Measurements from ENCODE around the gene AGPAT2.

The AGPAT2 gene

GRCh38 chr9:136693490-136694162 is 6.4 kb upstream of the AGPAT2 start:
- H3K4me2 ChIP-seq (ENCODE audit: low read length): no peak overlapping the region

GRCh38 chr9:136693135-136693489 is 5.9 kb upstream of the AGPAT2 start:
- no peak overlapping the region for H3K9ac ChIP-seq (ENCODE audit: low read length)
- H3K9me3 ChIP-seq (ENCODE audit: insufficient read depth, low read length): no peaks in the 10 kb centered on the region
- H3K4me2 ChIP-seq (ENCODE audit: low read length): no peak overlapping the region
- TF ChIP-seq EZH2phosphoT487 (IDR thresholded peaks at IDR 0.05; ENCODE audit: low read depth): no peak
- TF ChIP-seq, protein P1, sequence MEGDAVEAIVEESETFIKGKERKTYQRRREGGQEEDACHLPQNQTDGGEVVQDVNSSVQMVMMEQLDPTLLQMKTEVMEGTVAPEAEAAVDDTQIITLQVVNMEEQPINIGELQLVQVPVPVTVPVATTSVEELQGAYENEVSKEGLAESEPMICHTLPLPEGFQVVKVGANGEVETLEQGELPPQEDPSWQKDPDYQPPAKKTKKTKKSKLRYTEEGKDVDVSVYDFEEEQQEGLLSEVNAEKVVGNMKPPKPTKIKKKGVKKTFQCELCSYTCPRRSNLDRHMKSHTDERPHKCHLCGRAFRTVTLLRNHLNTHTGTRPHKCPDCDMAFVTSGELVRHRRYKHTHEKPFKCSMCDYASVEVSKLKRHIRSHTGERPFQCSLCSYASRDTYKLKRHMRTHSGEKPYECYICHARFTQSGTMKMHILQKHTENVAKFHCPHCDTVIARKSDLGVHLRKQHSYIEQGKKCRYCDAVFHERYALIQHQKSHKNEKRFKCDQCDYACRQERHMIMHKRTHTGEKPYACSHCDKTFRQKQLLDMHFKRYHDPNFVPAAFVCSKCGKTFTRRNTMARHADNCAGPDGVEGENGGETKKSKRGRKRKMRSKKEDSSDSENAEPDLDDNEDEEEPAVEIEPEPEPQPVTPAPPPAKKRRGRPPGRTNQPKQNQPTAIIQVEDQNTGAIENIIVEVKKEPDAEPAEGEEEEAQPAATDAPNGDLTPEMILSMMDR (IDR thresholded peaks at IDR 0.05; ENCODE audit: low read depth, low read length): no peak
- H3K79me2 ChIP-seq (ENCODE audit: low read length): no peaks in the 10 kb centered on the region
- no peak overlapping the region for H3K27ac ChIP-seq (ENCODE audit: low read length)
- no peaks in the 10 kb centered on the region for H4K20me1 ChIP-seq (ENCODE audit: insufficient read depth, low read length)
- H3K27me3 ChIP-seq (ENCODE audit: low read depth, low read length): peaks cover 24% of the 10 kb centered on the region; the same call in 1 of the 2 replicates
- no peaks in the 10 kb centered on the region for H3K36me3 ChIP-seq (replicated peaks; ENCODE audit: low read depth, low read length)
- H3K4me3 ChIP-seq (ENCODE audit: low read length): no peak overlapping the region
- no peak overlapping the region for H2AFZ ChIP-seq (ENCODE audit: low read depth, low read length)
- H3K4me1 ChIP-seq (ENCODE audit: low read length): peaks cover 47% of the 10 kb centered on the region

More at GRCh38 chr9:136693490-136694162, 6.4 kb upstream of the AGPAT2 start:
- Histone ChIP-seq H3K9me3 (ENCODE audit: insufficient read depth, low read length) (no peaks in the 10 kb centered on the region), H3K79me2 (ENCODE audit: low read length) (no peaks in the 10 kb centered on the region), H3K9ac (ENCODE audit: low read length) (no peak overlapping the region), H3K27me3 (ENCODE audit: low read depth, low read length) (peaks cover 28% of the 10 kb centered on the region), H4K20me1 (ENCODE audit: insufficient read depth, low read length) (no peaks in the 10 kb centered on the region), H2AFZ (ENCODE audit: low read depth, low read length) (no peak overlapping the region), H3K4me1 (ENCODE audit: low read length) (peaks cover 47% of the 10 kb centered on the region), H3K36me3 (replicated peaks; ENCODE audit: low read depth, low read length) (no peaks in the 10 kb centered on the region), H3K27ac (ENCODE audit: low read length) (no peak overlapping the region), H3K4me3 (ENCODE audit: low read length) (no peak overlapping the region)
- no peak for TF ChIP-seq EZH2phosphoT487 (IDR thresholded peaks at IDR 0.05; ENCODE audit: low read depth)
- TF ChIP-seq, protein P1 (IDR thresholded peaks at IDR 0.05; ENCODE audit: low read depth, low read length): no peak

DNA sequence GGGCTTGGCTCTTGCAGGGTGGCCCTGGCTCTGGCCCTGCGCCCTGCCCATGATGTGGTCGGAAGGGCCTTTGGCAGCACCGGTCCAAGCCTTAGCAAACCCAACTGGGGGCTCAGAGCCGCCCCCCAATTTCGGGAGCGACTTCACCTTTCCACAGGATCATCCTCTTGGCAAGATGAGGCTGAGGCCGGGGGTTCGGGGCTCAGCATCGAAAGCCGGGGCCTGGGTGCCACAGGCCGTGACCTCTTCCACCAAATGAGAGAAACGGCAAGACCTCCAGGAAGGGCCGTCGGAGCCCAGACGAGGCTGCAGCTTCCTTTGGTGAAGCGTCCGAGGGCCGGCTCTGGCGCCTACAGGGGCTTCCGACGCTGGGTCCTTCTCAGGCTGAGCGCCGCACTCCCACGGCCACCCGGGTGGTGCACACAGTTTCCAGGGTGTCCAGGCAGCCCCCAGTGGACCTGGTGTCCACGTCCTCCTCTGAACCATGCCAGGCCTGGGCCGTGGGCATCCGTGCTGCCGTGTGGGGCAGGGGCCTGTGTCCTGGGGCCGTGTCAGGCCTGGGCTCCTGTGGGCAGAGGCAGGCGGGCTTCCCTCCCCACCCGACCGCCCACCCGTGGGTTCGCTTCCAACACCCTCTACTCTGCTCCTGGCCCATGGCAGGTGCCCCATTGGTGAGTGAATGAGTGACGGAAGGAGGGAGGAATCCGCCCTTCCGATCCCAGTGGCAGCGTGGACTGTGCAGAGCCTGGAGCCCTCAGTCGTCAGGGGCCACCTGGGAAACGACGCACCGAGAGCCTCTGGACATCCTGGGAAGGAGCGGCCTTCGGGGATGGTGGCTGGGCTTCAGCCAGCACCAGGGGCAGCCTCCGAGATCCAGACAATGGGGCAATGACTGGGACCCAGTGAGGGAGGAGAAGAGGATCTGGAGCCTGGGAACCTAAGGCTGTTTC is 5.2 kb upstream of the AGPAT2 start:
- Histone ChIP-seq H3K4me2 (ENCODE audit: low read length) (no peak overlapping the region), H3K27me3 (ENCODE audit: low read depth, low read length) (peaks cover 18% of the 10 kb centered on the region; the same call in 1 of the 2 replicates), H3K27ac (ENCODE audit: low read length) (no peak overlapping the region), H4K20me1 (ENCODE audit: insufficient read depth, low read length) (no peaks in the 10 kb centered on the region), H2AFZ (ENCODE audit: low read depth, low read length) (no peak overlapping the region), H3K9me3 (ENCODE audit: insufficient read depth, low read length) (no peaks in the 10 kb centered on the region), H3K36me3 (replicated peaks; ENCODE audit: low read depth, low read length) (no peaks in the 10 kb centered on the region), H3K79me2 (ENCODE audit: low read length) (no peaks in the 10 kb centered on the region), H3K9ac (ENCODE audit: low read length) (no peak overlapping the region), H3K4me3 (ENCODE audit: low read length) (no peak overlapping the region), H3K4me1 (ENCODE audit: low read length) (peaks cover 46% of the 10 kb centered on the region)
- TF ChIP-seq, protein P1 (IDR thresholded peaks at IDR 0.05; ENCODE audit: low read depth, low read length): no peak
